Measurements from ENCODE around the gene ST6GALNAC6.

The ST6GALNAC6 gene

DNA sequence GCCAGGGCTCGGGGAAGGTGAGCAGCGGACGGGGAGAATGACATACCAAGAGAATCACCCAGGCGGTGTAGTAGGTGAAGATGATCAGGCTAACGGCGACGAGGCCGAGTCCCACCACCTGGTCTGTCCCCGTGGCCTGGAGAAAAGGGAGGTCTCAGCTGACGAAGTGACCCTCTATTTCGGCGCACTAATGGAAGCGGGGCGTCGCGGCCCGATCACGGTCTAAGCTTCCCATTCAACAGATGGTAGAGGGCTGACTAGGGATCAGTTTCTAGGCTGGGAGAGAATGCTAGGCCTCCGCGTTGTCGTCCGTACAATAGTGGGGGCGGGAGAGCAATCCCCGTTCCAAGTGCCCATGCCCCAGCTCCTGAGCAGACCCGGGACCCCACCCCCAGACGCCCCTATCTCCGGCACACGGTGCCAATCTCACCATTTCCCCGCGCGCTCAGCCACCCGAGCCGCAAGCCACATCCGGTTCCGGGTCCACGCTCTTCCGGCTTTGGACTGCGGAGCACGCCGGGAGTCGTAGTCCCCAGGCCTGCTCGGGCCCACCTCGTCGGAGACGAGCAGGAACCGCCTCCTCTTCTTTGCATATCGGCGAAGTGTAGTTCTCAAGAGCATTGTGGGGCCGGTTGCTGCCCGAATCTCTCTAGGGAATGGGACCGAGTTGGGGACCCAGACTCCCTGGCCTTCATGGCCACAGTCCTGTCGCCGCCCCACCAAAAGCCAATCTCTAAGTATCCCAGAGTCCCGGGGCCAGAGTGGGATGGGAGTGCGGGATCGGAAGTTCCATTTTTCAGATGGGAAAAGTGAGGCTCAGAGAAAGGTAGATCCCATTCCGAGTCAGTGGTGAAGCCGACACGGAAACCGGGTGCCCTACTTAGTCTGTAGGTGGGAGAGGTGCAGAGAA, 38.2 kb upstream of the ST6GALNAC6 start, which contains the start of gene DPM2:
Gene DPM2 (minus strand): TSS at position 467 of the 910 bp plus-strand sequence. CDS start 34 bp downstream, at position 433.
- ATAC-seq, result peak; percentile 98
- H3K27ac Mint-ChIP-seq, result peak within 1 kb of the TSS; percentile 85
- H3K36me3 Mint-ChIP-seq, result peaks cover 30% of the 10 kb centered on the region
- H3K27me3 Mint-ChIP-seq, result no peaks in the 10 kb centered on the region
- no peaks in the 10 kb centered on the region for H3K9me3 Mint-ChIP-seq
- H3K4me1 Mint-ChIP-seq, result peaks cover 50% of the 10 kb centered on the region
- peak within 1 kb of the TSS; percentile 95 for H3K4me3 Mint-ChIP-seq

DNA sequence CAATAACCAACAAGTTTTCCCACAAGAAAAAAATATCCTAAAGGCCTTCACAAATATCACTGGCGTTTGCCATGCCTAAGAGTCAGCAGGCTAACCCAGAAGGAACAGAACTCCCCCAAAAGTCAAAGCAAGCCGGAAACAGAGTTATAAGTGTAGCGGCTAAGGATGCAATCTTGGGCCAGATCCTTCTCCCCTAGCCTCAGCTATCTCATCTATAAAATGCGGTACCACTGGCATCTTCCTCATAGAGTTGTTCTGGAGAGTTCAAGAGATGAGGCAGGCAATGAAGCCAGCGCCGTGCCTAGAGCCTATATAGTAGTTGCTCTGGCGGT, 37.6 kb upstream of the ST6GALNAC6 start:
- no peaks in the 10 kb centered on the region for H3K9me3 Mint-ChIP-seq

DNA sequence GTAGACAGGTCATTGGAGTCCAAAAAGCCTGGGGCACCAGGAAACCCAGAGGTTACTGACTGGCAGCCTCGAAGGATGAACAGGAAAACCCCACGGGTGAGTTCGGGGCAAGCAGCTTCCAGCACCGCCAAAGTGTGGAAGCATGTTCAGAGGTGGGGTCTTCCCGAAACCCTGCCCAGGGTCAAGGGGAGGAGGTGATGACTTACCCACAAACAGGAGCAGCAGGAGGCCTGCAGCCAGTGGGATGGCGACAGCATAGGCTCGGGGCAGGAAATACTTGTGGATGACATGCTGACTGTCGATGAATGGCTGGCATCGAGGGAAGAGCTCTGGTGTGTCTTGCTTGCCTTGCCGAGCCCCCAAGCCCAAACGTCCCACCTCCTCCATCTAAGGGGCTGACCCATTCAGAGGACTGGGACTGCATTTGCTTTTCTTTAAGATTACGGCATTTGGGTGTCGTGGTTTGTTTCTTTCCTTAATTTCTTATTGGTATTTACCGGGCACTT, 37.0 kb upstream of the ST6GALNAC6 start:
- Mint-ChIP-seq H3K9me3 (no peaks in the 10 kb centered on the region), H3K27me3 (no peaks in the 10 kb centered on the region), H3K4me1 (peaks cover 53% of the 10 kb centered on the region), H3K27ac (peak overlapping the region; percentile 85), H3K36me3 (peaks cover 21% of the 10 kb centered on the region), H3K4me3 (peak overlapping the region; percentile 95)
- no peak for ATAC-seq

More for the DNA sequence above, 37.6 kb upstream of the ST6GALNAC6 start:
- H3K4me1 Mint-ChIP-seq, result peaks cover 49% of the 10 kb centered on the region
- H3K27ac Mint-ChIP-seq, result peak overlapping the region; percentile 85
- ATAC-seq, result no peak
- peak overlapping the region; percentile 95 for H3K4me3 Mint-ChIP-seq
- peaks cover 24% of the 10 kb centered on the region for H3K36me3 Mint-ChIP-seq
- no peaks in the 10 kb centered on the region for H3K27me3 Mint-ChIP-seq

DNA sequence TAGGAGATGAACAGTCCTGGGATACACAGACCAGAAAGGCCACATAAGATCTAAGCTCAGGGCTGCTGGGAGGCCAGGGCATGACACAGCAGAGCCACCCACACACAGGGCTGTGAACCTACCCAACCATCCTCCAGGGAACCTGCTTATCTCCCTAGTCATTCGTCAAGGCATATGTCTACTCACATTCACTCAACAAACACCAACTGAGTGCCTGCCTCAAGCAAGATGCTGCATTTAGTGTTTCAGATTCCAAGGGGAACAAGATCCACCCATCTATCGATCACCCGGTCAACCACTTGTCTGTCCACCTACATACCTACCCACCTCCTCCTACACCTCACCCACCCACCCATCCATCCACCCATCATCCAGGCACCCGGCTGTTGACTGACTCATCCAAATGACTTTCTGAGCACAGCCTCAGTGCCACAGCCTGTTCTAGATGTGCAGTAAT, 36.4 kb upstream of the ST6GALNAC6 start:
- Mint-ChIP-seq H3K4me3 (peak overlapping the region; percentile 95), H3K27me3 (no peaks in the 10 kb centered on the region), H3K9me3 (no peaks in the 10 kb centered on the region), H3K27ac (peak overlapping the region; percentile 85), H3K4me1 (peaks cover 59% of the 10 kb centered on the region), H3K36me3 (peaks cover 21% of the 10 kb centered on the region)
- ATAC-seq, result no peak

DNA sequence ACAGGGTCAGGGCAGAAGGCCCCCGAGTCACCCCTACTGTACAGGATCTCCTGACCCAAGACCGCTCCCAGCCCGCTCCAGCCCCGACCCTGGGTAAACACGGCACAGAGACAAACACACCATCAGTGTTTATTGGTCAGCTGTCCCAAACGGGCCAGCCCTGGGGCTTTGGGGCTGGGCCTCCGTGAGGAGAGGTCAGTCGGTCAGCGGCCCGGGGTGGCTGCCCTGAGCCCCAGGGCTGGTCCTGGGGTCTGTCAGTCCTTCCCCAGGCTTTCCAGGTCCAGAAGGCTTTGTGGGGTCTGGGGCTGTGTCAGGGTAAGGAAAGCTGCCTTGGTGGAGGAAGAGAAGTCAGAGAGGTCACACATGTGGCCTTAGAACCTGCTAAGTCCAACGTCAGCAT, 35.6 kb upstream of the ST6GALNAC6 start:
- Mint-ChIP-seq H3K27ac (peak overlapping the region; percentile 36), H3K4me1 (peaks cover 66% of the 10 kb centered on the region), H3K4me3 (peak overlapping the region; percentile 7), H3K36me3 (peaks cover 21% of the 10 kb centered on the region), H3K9me3 (no peaks in the 10 kb centered on the region), H3K27me3 (no peaks in the 10 kb centered on the region)
- ATAC-seq, result no peak

DNA sequence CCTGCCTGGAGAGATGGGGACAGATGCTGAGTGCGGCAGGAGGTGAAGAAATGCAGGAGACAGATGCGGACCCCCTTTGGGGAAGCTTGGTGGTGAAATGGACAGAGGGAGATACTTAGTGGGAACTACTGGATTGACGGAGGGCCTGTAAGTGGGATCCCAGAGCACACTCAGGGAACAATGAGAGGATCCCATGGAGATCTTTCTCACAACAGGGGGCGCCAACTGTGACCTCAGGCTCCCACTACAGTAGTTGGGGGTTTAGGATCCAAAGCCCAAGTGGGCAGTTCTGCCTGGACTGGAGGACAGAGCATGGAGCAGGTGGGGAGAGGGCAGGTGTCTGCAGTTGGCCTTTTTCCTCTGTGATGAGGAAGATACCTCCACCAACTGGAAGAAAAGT, 34.8 kb upstream of the ST6GALNAC6 start:
- Mint-ChIP-seq H3K27ac (peak overlapping the region; percentile 5), H3K9me3 (no peaks in the 10 kb centered on the region), H3K4me3 (peak overlapping the region; percentile 35), H3K27me3 (no peaks in the 10 kb centered on the region), H3K36me3 (peaks cover 21% of the 10 kb centered on the region), H3K4me1 (peaks cover 72% of the 10 kb centered on the region)
- no peak for ATAC-seq

DNA sequence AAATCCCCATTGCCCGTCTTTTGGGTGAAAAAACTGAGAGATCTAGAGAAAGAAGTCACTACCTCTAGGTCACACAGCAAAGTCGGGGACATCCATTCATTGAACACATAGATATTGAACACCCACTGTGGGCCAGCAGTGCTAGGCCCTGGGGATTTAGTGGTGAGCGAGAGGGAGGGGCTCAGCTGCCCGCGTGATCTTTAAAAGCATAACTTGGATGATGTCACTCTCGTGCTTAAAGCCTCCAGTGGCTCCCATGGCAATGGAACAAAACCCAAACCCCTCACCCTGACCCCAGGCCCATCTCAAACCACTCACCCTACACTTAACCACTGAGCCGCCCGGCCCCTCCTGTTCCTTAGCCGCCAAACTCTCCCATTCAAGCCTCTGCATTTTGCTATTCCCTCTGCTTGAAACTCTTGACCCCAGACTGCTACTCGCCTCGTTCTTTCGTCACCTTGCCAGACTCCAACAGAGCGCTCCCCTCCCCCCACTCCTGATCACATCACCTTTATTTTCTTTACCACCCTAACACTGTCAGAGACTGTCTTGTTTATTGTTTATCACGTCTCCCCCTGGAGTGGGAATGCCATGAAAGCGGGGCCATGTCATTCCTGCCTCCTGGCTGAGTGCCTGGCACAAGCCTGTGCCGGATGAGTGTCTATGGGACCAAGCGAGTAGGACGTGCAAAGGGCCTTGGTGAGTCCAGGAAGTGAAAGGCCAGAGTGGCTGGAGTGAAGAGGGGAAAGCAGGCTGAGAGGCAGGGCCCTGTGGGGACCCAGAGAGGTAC, 31.9 kb upstream of the ST6GALNAC6 start:
- peaks cover 59% of the 10 kb centered on the region for H3K4me1 Mint-ChIP-seq
- ATAC-seq, result peak; percentile 73
- H3K9me3 Mint-ChIP-seq, result no peaks in the 10 kb centered on the region
- peak overlapping the region; percentile 79 for H3K27ac Mint-ChIP-seq
- peaks cover 20% of the 10 kb centered on the region for H3K36me3 Mint-ChIP-seq
- H3K4me3 Mint-ChIP-seq, result peak overlapping the region; percentile 76
- H3K27me3 Mint-ChIP-seq, result peaks cover 12% of the 10 kb centered on the region

DNA sequence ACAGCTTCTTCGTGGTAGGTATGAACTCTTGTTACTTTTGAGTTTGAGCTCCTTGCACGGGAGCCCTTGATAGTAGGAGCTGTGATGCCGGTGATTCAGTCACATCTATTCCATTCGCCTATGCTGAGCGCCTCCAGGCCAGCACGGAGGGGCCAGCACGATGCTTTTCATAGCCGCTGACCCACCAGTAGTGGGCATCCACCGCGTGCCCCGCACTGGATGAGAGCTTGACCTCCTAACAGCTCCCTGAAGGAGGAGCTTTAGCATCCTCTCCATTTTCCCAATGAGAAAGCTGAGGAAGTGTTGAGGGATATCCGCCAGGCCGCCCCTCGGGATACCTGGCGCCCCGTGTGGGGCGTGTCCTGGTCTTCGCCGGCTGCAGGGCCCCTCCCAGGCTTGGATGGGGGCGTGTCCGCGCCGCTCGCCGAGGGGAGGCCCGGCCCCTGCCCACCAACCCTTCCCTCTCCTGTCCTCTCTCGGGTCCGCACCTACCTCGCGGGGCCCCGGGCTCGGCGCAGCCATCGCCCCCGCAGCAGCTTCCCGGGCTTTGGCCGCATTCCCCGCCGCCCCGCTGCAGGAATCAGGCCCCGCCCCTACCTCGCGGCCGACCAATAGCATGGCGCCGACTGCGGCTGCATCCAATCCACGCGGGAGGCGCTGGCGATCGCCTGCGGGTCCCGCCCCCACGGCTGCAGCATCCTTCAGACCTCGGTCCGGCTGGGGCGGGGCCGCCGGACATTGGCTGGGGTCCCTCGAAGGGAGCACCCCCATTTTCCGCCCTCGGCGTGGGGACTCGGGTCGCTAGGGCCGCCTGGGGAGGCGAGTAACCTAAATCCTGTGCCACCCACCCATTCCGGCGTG, 31.1 kb upstream of the ST6GALNAC6 start, which contains the start of gene PIP5KL1:
Gene PIP5KL1 (minus strand): TSS at position 547 of the 861 bp plus-strand sequence. CDS start 25 bp downstream, at position 522.
- ATAC-seq, result peak; percentile 91
- Mint-ChIP-seq H3K27me3 (peaks cover 19% of the 10 kb centered on the region), H3K4me1 (peaks cover 54% of the 10 kb centered on the region), H3K36me3 (peaks cover 15% of the 10 kb centered on the region), H3K27ac (peak within 1 kb of the TSS; percentile 79), H3K4me3 (peak within 1 kb of the TSS; percentile 76), H3K9me3 (no peaks in the 10 kb centered on the region)

DNA sequence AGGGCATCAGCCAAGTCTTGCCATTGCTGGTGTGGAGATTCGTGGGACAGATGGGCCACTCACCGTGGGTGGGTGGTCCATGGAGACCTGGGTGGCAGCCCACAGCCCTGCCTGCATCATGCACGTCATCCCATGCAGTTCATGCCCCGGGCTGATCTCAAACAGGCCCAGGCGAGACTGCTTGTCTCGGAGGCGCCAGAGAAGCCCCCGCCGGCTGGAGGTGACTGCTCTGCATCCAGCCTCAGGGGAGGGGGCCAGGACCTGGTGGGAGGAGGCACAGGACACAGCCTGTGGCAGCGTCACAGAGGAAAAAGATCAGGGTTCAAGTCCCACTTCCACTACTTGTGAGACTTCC, 30.2 kb upstream of the ST6GALNAC6 start:
- H3K4me1 Mint-ChIP-seq, result peaks cover 52% of the 10 kb centered on the region

DNA sequence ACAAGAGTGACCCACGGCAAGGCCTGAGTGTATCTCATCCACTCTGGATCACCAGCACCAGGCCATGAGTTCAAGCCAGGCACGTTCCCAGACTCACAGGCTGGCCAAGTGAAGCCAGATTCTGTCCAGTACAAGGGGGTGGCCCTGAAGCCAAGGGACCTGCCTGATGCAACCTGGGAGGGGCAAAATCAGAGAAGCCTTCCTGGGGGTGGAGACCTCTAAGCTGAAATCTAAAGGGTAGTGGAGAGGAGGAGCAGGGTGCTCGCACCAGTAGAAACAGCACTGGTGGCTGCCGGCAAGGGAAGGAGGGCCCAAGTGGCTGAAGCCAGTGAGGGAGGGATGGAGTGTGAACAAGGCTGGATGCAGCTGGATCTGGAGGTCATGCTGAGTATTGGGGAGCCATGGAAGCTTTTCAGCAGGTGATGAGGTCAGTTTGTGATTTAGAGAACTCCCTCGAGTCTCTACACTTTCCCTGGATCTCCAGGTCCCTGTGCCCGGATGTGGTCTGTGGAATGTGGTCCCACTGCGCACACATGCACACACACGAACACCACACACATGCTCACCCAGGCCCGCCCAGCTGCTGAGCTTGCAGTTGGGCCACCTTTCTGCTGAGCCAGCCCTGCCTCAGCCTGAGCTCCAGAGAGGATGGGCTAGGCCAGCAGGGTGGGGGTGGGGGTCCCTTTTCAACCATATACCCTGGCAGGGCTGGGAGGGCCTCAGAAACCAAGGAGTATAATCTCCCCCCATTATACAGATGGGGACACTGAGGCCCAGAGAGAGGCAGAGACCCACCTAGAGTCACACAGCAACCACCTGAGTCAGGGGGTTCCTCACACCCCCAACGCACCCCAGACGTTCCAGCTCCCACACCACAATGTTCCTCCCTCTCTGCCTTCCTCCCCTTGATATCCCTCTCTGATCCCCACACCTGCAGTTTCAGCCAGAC, 29.5 kb upstream of the ST6GALNAC6 start:
- Mint-ChIP-seq H3K36me3 (peaks cover 14% of the 10 kb centered on the region), H3K4me1 (peaks cover 45% of the 10 kb centered on the region), H3K9me3 (no peaks in the 10 kb centered on the region), H3K4me3 (no peak overlapping the region), H3K27ac (no peak overlapping the region), H3K27me3 (peaks cover 30% of the 10 kb centered on the region)
- no peak for ATAC-seq

More for the DNA sequence above, 30.2 kb upstream of the ST6GALNAC6 start:
- Mint-ChIP-seq H3K9me3 (no peaks in the 10 kb centered on the region), H3K27me3 (peaks cover 27% of the 10 kb centered on the region), H3K36me3 (peaks cover 19% of the 10 kb centered on the region), H3K27ac (no peak overlapping the region), H3K4me3 (peak overlapping the region; percentile 61)
- ATAC-seq, result no peak

DNA sequence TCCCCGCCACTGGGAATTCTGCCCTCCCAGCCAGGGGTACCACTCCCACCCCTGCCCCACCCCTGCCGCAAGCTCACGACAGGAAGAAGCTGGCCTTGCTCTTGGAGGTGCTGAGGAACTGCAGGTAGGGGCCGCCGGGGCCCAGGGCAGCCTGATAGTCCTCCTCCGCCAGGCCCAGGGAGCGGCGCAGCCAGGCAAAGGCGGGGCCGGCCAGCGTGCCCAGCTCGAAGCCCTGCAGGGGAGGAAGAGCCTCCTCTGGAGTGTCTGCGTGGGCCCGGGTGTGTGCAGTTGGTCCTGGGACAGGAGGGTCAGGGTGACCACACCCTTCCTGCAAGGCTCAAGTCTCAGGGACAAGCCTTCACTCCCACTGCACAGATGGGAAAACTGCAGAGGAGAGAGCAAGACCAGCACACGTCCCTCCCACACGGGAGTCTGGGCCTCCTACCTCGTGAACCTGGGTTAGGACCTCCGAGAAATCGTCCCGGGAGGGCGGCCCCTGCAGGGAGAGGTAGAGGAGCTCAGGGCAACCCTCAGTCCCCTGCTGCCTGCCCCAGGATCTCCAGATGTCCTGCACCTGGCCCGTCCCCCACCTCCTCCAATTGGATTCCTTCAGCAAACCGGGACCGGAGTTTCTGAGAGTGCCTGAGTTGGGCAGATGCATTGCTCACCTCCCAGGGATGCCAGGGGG, 28.7 kb upstream of the ST6GALNAC6 start:
- ATAC-seq, result no peak
- no peaks in the 10 kb centered on the region for H3K9me3 Mint-ChIP-seq
- peaks cover 44% of the 10 kb centered on the region for H3K4me1 Mint-ChIP-seq
- no peak overlapping the region for H3K27ac Mint-ChIP-seq
- peaks cover 11% of the 10 kb centered on the region for H3K36me3 Mint-ChIP-seq
- peaks cover 30% of the 10 kb centered on the region for H3K27me3 Mint-ChIP-seq
- peak overlapping the region; percentile 75 for H3K4me3 Mint-ChIP-seq

DNA sequence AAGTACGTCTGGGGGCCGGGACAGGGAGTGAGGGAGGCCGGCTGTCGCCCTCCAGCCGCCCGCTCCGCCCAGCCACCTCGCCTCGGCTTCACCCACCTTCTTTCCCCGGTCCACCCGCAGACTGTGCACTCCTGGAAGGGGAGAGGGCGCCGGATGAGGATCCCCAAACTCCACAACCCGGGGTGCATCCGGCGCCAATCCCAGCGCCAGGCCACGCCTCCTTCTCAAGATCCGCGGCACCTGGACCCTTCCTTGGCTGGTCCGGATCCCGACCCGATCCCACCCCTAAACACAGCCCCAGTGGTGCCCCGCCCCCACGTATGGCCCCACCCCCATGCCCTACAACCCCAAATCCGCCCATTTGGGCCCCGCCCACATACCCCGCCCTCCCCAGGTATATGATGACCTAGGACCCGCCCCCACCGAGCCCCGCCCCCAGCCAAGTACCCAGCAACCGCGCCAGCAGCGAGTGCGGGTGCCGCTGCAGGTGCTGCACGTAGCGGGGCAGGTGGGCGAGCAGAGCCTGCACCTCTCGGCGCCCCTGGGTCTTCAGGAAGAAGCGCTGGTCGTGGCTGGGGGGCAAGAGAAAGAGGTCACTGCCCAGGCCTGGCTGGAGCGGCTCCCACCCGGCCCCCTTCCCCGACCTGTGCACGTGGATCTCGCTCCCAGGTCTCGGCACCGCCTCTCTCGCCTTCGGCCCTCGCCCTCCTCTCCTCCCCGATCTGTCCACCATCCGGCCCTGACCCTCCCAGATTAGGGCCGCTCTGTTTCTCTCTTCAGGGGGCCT, 28.0 kb upstream of the ST6GALNAC6 start:
- H3K27me3 Mint-ChIP-seq, result peaks cover 30% of the 10 kb centered on the region
- H3K4me1 Mint-ChIP-seq, result peaks cover 44% of the 10 kb centered on the region
- no peak overlapping the region for H3K27ac Mint-ChIP-seq
- peak; percentile 39 for ATAC-seq
- peaks cover 6% of the 10 kb centered on the region for H3K36me3 Mint-ChIP-seq
- H3K9me3 Mint-ChIP-seq, result no peaks in the 10 kb centered on the region
- peak overlapping the region; percentile 75 for H3K4me3 Mint-ChIP-seq

DNA sequence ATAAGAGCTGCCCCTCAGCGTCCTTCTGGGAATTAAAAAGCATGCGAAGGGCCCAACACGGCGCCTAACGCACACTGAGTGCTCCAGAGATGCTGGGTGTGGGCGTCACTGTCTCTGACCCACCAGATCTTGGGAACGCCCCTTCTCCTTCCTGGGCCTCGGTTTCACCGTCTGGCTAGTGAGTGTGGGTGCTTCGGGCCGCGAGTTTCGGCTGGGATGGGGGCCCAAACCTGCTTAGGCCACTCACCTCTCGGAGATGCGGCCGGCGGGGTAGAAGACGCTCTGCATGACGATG, 27.4 kb upstream of the ST6GALNAC6 start:
- Mint-ChIP-seq H3K27ac (no peak overlapping the region), H3K36me3 (peaks cover 6% of the 10 kb centered on the region), H3K9me3 (no peaks in the 10 kb centered on the region), H3K4me1 (peaks cover 48% of the 10 kb centered on the region), H3K4me3 (peak overlapping the region; percentile 75), H3K27me3 (peaks cover 30% of the 10 kb centered on the region)
- no peak for ATAC-seq
